CD4-positive, alpha-beta T cell treated with Interleukin-12 subunit alpha and Interleukin-12 subunit beta, for 1 hour (primary cell): ENCODE measurements around the gene DGKH.
"Not testable (repeated sequence)": the region's sequence is repeated elsewhere in the genome, so short reads cannot be mapped to it uniquely, and the experiment has no call there.

Experiments used
- DNase-seq: peaks from one replicate; pipeline ENCODE4 v3.0.0-alpha.2; 2020

The DGKH gene

GRCh38 chr13:42073683-42074082 lies 25.2 kb downstream of the DGKH start:
- DNase-seq = no peak

- no peak for DNase-seq
Observed at GRCh38 chr13:42075517-42075916, 27.1 kb downstream of the DGKH start.

DNA sequence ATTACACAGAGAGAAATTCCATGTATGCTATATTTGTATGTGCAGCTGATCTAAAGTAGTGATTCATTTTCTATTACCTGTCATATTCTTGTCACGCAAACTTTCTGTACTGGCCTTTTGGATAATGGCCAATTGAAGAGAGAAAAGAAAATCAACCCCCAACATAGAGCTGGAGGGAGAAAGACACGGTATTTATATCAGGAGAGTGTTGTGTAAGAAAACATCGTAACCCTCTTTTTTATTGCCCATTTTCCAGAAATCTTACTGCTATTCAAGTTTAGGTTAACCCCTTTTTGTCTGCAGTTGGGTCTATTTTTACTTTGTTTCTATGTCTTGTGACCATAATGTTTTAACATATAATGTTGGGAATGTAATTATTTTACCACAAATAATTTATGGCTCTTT lies 27.9 kb downstream of the DGKH start:
- DNase-seq = no peak

GRCh38 chr13:42078128-42078808 lies 29.8 kb downstream of the DGKH start:
- no peak for DNase-seq

- DNase-seq = no peak
Observed at GRCh38 chr13:42083138-42083770, 34.8 kb downstream of the DGKH start.

DNA sequence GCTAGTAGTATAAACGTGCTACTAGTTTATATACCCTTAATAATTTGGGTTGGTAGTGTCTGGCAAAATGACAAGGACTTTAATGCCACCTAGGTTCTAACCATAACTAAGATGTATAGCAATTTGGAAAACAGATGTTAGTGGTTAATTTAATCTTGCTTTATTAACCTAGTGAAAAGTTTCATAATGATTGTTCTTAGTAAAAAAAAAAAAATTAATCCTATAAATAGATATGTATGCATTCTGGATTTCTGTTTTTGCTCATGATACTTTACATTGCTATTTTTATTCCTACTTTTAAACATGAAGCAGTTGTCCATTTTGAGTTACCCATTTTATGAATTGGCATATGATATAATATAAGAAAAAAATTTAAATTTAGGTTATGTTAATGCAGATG lies 36.3 kb downstream of the DGKH start:
- DNase-seq = no peak

DNA sequence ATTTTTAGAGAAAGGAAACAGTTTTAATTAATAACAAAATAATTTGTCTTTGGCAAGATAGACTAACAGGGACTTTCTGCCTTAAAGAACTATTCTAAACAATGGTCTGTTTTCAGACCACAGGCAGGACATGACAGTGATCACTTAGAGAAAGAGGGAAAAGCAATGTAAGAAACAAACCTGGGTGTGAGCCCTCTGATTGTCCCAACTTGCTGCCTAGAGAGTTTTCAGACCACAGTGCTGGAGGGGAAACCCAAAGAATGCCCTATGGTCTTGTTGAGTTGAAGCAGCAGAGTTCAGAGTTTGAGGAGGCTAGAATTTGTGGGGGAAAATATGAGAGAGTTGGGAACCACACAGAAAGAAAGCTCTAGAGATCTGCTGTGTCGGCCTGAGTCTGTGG lies 38.1 kb downstream of the DGKH start:
- DNase-seq = no peak

DNA sequence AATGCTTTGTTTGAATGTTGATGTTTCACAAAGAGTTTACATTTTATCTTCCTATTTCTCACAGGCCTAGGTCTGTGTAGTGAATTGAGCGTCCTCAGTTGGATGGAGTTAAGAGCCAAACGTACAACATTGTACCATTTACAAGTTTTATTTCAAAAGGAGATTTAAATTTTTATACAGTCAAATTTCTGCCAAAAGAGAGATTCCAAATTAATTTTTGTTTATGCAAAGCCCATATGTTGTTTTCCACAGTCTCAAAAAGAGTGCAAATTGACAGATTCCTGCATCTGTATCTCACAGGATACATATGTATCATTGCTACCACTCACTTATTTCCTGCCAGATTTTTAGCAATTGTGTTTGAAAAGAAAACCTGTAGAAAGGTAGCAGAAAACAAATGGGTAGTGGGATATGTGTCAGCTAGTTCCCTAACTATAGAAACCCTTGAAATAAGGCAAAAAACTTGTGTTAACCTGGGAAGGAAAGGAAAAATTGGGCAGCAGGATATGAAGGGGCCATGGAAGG lies 46.1 kb downstream of the DGKH start:
- DNase-seq = no peak

GRCh38 chr13:42096222-42096621 lies 47.8 kb downstream of the DGKH start:
- DNase-seq = not testable (repeated sequence)

DNA sequence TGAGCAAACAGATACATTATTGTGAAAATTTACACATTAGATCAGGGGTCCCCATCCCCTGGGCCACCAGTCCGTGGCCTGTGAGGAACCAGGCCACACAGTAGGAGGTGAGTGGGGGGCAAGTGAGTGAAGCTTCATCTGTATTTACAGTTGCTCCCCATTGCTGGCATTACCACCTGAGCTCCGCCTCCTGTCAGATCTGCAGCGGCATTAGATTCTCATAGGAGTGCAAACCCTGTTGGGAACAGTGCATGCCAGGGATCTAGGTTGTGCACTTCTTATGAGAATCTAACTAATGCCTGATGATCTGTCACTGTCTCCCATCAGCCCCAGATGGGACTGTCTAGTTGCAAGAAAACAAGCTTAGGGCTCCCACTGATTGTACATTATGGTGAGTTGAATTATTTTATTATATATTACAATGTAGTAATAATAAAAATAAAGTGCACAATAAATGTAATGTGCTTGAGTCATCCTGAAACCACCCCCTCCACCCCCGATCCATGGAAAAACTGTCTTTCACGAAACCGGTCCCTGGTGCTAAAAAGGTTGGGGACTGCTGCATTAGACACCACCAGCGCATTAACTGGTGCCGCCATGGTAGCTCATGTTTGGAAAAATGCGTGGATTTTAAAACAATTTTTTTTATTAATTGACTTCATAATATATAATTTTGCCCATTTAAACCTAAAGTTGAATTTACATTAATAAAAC lies 51.7 kb downstream of the DGKH start:
- DNase-seq = no peak

DNA sequence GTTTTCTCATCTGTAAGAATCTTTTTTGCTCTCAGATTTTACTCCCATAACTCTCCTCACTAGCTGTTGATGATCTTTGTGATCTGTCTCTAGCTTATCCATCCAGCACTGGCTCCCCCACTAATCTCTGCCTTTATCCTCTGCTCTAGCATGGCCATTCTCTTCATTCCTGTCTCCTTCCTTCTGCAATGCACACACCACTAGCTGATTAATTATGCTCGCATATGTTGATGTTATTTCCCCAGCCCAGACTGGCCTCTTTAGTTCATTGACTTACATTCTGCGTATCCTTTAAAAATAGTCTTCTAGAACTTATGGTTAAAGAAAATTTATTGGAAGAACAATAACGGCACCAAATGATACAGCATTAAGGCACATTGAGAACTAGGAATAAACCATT lies 52.5 kb downstream of the DGKH start:
- no peak for DNase-seq

DNA sequence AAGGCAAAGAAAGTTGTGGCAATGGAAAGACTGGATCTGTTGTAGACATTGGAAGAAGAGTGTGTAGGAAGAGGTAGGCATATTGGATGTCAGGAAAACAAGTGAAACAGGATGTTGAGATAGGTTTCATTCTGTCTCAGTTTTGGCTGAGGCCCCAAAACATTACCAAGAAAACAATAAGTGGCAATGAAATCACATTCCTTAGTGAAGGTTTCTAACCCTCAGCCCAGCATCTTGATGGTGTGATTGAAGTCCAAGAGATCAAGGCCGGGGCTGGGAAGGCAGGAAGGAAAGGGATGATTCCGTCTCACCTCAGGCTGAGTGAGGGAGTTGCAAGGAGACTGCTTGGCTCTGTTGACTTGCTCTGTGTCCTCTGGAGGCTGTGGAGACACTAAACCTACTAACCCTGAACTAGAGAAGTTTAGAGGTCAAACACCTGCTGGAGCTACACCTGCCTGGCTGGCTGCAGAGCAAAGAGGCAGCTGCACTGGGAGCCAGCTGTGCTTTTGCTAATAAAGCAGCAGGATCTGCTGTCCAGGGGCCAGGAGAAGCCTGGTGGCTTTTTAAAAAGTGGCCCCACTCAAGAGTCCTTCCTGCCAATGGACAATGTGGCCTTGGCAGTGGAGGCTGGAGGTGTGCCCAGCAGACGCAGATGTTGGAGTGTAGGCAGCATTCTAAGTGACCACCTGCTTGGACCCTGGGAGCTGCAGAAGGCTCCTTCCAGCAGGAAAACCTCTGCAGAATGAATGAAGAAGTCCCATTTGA lies 53.6 kb downstream of the DGKH start:
- no peak for DNase-seq

GRCh38 chr13:42102961-42103865 lies 54.8 kb downstream of the DGKH start:
- DNase-seq = no peak

DNA sequence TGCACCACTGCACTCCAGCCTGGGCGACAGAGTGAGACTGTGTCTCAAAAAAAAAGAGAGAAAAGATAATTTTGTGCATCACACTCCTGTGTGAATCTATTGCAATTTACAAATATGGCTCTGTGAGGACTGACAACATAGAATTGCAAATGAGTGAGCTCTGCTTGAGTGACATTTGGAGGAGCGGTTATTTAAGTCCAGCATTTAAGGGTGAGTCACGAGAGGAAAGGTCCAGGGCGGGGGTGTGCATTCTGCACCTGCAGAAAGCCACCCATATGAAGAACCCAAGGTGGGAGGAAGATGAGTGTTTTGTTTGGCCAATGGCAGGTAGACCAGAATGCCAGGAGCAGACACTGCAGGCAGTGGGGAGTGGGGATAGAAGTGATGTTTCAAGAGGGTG lies 58.5 kb downstream of the DGKH start:
- no peak for DNase-seq

DNA sequence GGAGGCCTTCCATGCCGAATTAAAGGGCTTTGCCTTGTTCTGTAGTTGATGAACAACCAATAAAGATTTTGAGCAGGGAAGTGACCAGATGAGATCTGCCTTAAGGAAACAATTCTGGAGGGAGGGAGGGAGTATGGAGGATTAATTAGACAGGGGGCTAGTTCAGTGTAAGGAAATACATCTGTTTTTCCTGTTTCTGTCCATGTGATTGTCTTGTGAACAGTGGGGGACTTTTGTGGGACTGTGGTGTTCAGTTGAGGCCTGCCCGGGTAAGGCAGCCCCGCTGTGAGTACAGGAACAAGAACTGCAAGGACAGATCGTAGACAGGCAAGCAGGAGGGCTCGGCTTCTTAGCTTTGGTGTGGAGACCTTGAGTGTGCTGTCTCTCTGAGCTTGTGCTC lies 59.0 kb downstream of the DGKH start:
- no peak for DNase-seq

DNA sequence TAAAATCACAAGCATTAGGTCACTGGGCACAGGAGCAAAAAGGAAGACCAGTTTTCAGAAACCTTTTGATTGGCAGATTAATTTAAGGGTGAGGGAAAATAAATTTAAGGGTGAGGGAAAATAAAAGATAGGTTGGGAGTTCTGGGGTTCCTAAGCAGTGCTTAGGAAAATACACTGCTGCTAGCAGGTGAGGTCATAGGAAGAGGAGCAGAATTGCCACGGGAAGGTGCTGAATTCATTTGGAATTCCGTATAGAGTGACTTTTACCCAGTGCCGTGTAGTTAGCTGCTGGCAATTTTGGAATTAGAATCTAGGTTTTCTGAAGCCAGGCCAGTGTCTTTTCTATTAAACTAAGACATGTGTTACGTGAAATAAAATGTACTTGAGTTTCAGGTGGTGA lies 59.8 kb downstream of the DGKH start:
- DNase-seq = no peak

DNA sequence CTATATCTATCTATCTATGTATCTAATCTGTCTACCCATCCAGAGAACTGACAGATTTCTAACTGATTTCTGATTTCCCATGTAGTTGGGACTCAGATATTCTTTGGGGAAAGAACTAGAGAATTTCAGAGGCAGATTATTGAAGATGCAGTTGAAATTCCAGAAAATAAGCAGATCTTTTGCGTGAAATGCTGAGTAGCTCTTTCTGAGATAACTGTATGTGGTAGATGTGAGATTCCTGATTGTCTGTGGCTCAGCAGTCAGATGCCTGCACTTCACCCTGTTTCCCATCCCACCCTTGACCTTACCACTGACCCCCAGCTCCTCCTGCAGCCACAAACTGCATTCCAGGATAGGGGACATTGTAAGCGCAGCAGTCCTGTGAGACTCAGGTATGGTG lies 61.5 kb downstream of the DGKH start:
- no peak for DNase-seq

GRCh38 chr13:42110410-42111155 lies 62.1 kb downstream of the DGKH start:
- peak; percentile 77 for DNase-seq

- DNase-seq = no peak
Observed at GRCh38 chr13:42112864-42113263, 64.4 kb downstream of the DGKH start.

DNA sequence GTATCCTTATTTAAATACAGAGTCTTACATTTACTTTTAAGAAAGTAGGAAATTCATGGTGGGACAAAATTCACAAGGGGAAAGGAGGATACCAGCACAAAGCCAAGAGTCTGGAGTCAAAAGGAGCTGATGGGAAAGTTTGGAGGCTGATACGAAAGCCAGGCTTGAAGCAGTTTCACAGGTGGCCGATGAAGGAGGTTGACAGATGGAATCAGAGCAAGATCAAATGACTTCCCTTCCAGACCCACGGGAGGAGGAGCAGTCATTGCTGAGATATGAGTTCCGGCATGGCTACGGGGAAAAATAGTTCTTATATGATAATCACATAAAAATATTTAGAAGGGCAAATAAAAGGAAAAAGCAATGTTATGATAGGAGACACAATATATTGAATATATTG lies 65.0 kb downstream of the DGKH start:
- DNase-seq = no peak

- DNase-seq = no peak
Observed at GRCh38 chr13:42114278-42114677, 65.8 kb downstream of the DGKH start.
